HG03432 (cell line): ENCODE measurements around the gene TMEM132C.

Experiments used
- ATAC-seq: cut with Tn5 transposase; IDR thresholded peaks from one replicate; pipeline ENCODE4 v1.9.1; 2021; ENCODE audit warnings: mild to moderate bottlenecking, moderate library complexity; ENCODE audit not compliant: unreplicated experiment

The TMEM132C gene

GRCh38 chr12:128745772-128746689 lies 479.1 kb downstream of the TMEM132C start:
- ATAC-seq: no peak

GRCh38 chr12:128747441-128747840 lies 480.5 kb downstream of the TMEM132C start:
- no peak for ATAC-seq

- ATAC-seq: no peak
Observed at GRCh38 chr12:128752386-128752785, 485.4 kb downstream of the TMEM132C start.

GRCh38 chr12:128753438-128753837 lies 486.5 kb downstream of the TMEM132C start:
- no peak for ATAC-seq

- ATAC-seq: no peak
Observed at GRCh38 chr12:128754275-128754674, 487.3 kb downstream of the TMEM132C start.

- no peak for ATAC-seq
Observed at GRCh38 chr12:128755566-128755965, 488.6 kb downstream of the TMEM132C start.
